HG03469 (cell line): ENCODE results near the gene CALML6.

Source experiments
- ATAC-seq: cut with Tn5 transposase; IDR thresholded peaks from one replicate; pipeline ENCODE4 v1.9.1; 2021; ENCODE audit warnings: mild to moderate bottlenecking, moderate library complexity, moderate number of reproducible peaks; ENCODE audit not compliant: unreplicated experiment

Gene CALML6

GRCh38 chr1:1892079-1892762, 22.8 kb upstream of the CALML6 start:
- ATAC-seq = no peak

DNA sequence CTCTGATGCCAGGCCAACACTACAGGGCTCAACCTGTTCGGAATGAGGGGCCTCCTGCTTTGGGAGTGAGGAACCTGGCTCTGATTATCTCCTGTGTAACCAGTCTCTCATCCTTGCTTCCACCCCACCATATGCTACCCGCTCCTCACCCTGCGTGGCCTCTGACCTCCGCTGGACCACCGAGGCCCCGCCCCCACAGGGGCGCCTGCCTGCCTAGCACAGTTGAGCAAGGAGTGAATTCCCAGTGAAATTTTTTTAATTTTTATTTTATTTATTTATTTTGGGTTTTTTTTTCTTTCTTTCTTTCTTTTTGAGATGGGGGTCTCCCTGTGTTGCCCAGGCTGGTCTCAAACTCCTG, 22.3 kb upstream of the CALML6 start:
- no peak for ATAC-seq

- ATAC-seq = no peak
Observed at GRCh38 chr1:1893291-1893985, 21.6 kb upstream of the CALML6 start.

GRCh38 chr1:1893997-1894353, 21.1 kb upstream of the CALML6 start:
- ATAC-seq = no peak

DNA sequence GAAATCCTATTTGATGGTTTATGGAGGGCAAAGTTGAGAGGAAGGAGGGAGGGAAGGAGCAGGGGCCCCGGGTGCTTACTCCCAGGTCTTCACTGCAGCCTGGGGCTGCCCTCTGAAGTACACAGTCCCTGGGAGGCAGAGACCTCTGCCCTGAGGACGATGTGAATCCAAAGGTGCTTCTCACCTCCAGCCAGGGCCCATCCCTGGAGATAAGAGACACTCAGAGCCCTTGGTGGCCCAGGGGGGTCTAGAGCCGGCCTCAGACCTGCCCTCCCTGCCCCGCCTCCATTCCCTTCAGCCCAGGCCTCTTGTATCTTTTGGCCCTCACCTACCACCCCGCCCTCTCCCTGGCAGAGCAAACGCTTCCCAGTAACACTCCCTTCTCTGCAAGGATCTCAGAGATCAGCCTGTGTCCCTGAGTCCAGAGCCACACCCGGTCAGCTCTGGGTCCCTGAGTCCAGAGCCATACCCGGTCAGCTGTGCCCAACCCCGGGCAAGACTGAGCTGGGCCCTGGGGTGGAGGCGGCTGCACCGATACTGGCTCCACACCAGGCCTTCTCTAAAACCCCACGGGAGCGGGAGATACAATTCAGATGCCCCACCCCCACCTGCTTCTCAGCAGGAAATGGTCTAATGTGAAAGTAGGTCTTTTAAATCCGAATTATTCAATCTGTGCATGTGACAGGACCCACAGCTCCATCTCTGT, 20.6 kb upstream of the CALML6 start:
- ATAC-seq = no peak

GRCh38 chr1:1895060-1895418, 20.0 kb upstream of the CALML6 start:
- no peak for ATAC-seq

DNA sequence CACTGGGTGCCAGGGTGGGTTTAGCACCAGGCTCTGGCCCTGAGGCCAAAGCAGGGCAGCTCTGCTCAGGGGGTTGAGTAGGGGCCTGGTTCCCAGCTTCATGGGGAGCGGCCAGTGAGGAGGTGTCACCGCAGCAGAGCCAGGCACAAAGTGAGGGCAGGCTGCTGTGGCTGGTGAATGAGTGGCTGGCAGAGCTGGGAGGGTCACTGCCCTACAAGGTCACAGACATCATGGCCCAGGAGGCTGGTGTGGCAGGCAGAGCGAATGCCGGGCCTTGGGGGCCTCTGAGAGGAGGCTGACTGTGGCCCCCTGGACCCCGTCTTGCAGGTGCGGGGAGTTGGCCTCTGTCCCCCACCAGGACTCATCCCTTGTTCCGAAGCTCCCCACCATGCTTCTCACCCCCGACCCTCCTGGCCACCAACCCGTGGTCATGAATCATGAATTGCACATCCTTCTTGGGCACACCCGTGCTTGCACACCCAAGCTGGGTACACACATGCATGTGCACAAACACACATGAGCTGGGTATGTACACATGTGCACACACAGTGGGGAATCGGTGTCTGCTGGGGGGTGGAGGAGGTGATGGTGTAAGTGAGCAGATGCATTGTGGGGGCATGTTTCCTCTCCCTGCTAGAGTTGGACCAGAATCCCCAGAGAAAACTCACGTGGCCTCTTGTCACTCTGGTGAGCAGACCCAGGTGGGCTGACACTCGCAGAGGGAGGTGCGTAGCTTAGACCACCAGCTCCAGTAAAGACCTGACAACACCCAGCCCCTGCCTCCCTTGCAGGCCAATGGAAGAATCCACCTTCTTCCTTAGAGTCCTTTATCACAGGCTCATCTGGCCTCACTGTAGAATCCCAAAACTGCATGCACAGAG, 19.4 kb upstream of the CALML6 start:
- no peak for ATAC-seq

DNA sequence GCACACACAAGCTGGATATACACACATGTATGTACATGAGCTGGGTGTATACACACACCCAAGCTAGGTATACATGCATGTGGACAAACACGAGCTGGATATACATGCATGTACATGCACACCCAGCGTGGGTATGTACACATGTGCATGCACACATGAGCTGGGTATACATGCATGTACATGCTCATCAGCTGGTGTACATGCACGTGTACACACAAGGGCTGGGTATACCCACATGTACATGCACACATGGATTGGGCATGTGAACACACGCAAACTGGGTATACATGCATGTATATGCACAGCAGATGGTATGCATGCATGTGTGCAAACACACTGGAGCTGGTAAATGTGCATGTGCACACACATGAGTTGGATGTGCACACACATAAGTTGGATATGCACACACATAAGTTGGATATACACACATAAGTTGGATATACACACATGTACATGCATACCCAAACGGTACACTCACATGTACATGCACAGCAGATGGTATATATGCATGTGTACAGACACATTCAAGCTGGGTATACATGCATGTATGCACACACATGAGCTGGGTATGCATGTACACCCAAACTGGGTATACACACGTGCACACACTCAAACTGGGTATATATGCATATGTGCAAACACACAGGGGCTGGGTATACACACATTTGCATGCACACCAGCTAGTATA, 16.7 kb upstream of the CALML6 start:
- no peak for ATAC-seq

- ATAC-seq = no peak
Observed at GRCh38 chr1:1899266-1899966, 15.6 kb upstream of the CALML6 start.

DNA sequence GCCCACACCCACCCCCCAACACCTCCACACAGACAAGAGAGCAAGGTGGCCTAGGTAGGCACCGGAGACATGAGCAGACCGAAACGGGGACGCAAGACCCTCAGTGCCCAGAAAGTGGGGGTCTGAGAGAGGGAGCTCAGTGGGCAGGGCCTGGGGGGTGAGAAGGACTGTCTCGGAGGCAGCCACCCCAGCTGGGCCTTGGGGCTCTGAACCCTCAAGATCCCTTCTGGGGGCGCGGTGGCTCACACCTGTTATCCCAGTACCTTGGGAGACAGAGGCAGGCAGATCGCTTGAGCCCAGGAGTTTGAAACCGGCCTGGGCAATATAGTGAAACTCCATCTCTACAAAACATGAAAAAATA, 15.1 kb upstream of the CALML6 start:
- no peak for ATAC-seq

DNA sequence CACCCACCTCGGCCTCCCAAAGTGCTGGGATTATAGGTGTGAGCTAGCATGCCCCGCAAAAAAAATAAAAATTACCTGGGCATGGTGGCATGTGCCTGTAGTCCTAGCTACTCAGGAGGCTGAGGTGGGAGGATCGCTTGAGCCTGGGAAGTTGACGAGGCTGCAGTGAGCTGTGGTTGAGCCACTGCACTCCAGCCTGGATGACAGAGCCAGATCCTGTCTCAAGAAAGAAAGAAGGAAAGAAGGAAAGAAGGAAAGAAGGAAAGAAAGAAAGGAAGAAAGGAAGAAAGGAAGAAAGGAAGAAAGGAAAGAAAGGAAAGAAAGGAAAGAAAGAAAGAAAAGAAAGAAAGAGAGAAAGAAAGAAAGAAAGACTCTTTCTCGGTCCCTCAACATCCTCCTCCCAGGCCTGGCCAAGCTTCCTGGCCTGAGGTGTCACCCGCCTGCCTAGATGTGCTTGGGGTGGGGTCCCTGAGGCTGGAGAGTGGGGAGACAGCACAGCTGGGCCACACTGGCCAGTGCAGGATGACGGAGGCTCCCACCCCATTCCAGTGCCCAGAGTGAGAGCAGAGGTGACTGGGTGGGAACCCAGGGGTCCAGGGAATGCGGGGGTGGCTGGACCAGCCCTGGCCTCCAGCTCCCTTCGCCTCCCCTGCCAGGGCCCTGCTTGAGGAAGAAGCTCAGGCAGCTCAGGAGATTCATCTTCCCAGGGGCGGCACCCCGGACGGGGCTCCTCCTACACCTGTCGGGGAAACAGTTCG, 14.0 kb upstream of the CALML6 start:
- ATAC-seq = no peak

- ATAC-seq = no peak
Observed at GRCh38 chr1:1901641-1902294, 13.3 kb upstream of the CALML6 start.

DNA sequence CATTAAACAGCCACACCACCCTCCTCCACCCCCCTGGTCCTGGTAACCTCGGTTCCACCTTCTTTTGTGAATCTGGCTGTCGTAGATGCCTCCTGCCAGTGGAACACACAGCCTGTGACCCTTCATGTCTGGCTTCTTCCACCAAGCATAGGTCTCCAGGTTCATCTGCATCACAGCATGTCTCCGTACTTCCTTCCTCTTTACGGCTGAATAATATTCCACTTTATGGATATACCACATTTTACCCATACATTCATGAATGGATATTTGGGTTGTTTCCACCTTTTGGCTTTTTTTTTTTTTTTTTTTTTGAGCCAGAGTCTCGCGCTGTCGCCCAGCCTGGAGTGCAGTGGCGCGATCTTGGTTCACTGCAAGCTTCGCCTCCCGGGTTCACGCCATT, 11.8 kb upstream of the CALML6 start:
- ATAC-seq = no peak

DNA sequence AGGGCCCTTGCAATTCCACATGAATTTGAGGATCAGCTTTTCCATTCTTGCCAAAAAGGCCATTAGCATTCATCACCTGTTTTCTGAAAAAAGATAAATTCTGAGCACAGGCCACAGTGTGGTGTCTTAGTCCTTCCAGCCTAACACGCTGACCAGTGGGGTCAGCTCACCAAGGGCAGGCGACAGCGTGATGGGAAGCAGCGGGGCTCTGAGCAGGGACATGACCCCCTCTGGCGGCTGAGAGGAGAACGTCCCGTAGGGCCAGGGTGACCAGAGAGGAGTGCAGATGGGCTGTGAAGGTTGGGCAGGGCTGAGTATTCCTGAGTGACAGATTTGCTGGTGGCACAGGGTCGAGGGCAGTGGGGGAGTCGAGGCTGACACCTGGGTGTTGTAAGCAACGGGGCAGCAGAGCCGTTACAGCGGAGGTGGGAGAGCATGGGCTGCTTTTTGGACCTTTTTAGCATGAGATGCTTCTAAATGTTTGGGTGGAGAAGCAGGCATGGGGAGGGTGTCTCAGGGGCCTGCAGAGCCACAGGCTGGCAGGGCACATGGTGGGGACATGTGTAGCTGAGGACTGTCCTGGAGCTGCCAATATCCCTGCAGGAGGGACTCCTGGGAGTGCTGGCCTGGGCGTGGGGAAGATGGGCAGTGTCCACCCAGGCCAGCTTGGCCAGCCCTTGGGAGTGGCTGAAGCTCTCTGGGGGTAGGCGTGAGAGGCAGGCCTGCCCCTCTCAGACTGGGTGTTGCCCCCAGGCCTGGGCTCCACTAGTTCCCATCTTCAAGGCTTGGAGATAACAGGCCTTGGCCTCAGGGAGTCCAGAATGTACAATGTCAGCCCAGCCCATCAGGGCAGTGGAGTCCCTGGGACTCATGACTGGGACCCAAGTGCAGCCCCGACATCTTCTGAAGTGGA, 8.6 kb upstream of the CALML6 start:
- ATAC-seq = no peak

- ATAC-seq = no peak
Observed at GRCh38 chr1:1907098-1907736, 7.8 kb upstream of the CALML6 start.

DNA sequence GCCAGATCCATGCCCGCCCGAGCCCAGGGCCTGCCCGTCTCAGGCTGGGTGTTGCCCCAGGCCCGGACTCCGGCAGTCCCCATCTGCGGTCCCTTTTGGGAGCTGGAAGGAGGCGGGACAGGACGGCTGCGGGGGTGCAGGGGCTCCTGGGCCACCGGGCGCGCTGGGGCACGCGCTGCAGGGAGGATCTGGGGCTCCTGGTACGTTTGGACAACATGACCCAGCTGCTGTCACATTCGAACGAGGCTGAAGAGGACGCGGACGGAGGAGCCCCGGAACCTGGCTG, 6.6 kb upstream of the CALML6 start:
- ATAC-seq = no peak

- no peak for ATAC-seq
Observed at GRCh38 chr1:1910033-1910465, 5.0 kb upstream of the CALML6 start.
